ENCODE results near the gene TACSTD2.

- TF ChIP-seq, protein P1, sequence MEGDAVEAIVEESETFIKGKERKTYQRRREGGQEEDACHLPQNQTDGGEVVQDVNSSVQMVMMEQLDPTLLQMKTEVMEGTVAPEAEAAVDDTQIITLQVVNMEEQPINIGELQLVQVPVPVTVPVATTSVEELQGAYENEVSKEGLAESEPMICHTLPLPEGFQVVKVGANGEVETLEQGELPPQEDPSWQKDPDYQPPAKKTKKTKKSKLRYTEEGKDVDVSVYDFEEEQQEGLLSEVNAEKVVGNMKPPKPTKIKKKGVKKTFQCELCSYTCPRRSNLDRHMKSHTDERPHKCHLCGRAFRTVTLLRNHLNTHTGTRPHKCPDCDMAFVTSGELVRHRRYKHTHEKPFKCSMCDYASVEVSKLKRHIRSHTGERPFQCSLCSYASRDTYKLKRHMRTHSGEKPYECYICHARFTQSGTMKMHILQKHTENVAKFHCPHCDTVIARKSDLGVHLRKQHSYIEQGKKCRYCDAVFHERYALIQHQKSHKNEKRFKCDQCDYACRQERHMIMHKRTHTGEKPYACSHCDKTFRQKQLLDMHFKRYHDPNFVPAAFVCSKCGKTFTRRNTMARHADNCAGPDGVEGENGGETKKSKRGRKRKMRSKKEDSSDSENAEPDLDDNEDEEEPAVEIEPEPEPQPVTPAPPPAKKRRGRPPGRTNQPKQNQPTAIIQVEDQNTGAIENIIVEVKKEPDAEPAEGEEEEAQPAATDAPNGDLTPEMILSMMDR (IDR thresholded peaks at IDR 0.05): no peak
- TF ChIP-seq POLR2A (IDR thresholded peaks at IDR 0.05) (no peak), EP300 (IDR thresholded peaks at IDR 0.05) (no peak)
Measured at GRCh38 chr1:58618303-58618702, 41.3 kb upstream of the TACSTD2 start.

Measured in ovary (tissue), 3 donors.